GM12872 (cell line): Measurements from ENCODE around the gene PODXL.

Source experiments
- CTCF ChIP-seq: IDR thresholded peaks from 3 replicates; pipeline ENCODE4 v1.5.1; 2011; ENCODE audit warnings: low read depth, mild to moderate bottlenecking, low read length, moderate library complexity; ENCODE audit not compliant: insufficient read depth

Gene PODXL

GRCh38 chr7:131556053-131556908 lies at the start of gene PODXL:
PODXL (minus strand) TSS chr7:131556628; CDS start chr7:131556359, 269 bp downstream.
- no peak for TF ChIP-seq CTCF

GRCh38 chr7:131605280-131605878 lies 49.0 kb upstream of the PODXL start:
- TF ChIP-seq CTCF: no peak

GRCh38 chr7:131604841-131605279 lies 48.4 kb upstream of the PODXL start:
- no peak for TF ChIP-seq CTCF

- TF ChIP-seq CTCF: no peak
These were observed 47.5 kb upstream of the PODXL start for GRCh38 chr7:131603932-131604331.

GRCh38 chr7:131602994-131603372 lies 46.6 kb upstream of the PODXL start:
- TF ChIP-seq CTCF: no peak

GRCh38 chr7:131602304-131602993 lies 46.0 kb upstream of the PODXL start:
- no peak for TF ChIP-seq CTCF
